SJSA1 (cell line): ENCODE results near the gene OR6J1. TPM values are rescaled to one million over a fixed set of nuclear protein-coding genes. Genes with fewer than 3 reads are reported as not detected.
"Not testable (repeated sequence)": the region's sequence is repeated elsewhere in the genome, so short reads cannot be mapped to it uniquely, and the experiment has no call there.

ENCODE experiments used
- DNase-seq, 2 experiments: peaks; one replicate each; pipeline ENCODE4 v3.0.0-alpha.2; 2015 to 2020; ENCODE audit warnings: low spot score in 2 of 2, low read depth in 1 of 2
- H3K27ac ChIP-seq: fragments of 250-450 bp; sonication (Bioruptor Pico); 2 replicates; pipeline ENCODE4 v1.5.1; 2020; ENCODE audit warnings: mild to moderate bottlenecking, moderate library complexity
- H3K27me3 ChIP-seq: fragments of 250-450 bp; sonication (Bioruptor Pico); replicated peaks from 2 replicates; pipeline ENCODE4 v1.5.1; 2020; ENCODE audit warnings: mild to moderate bottlenecking, moderate library complexity
- H3K36me3 ChIP-seq: fragments of 250-450 bp; sonication (Bioruptor Pico); 2 replicates; pipeline ENCODE4 v1.5.1; 2020; ENCODE audit warnings: mild to moderate bottlenecking
- H3K4me1 ChIP-seq: fragments of 250-450 bp; sonication (Bioruptor Pico); replicated peaks from 2 replicates; pipeline ENCODE4 v1.6.1; 2021; ENCODE audit warnings: mild to moderate bottlenecking
- H3K4me3 ChIP-seq: fragments of 250-450 bp; sonication (Bioruptor Pico); 2 replicates; pipeline ENCODE4 v1.5.1; 2020; ENCODE audit warnings: mild to moderate bottlenecking
- H3K9me3 ChIP-seq: fragments of 250-450 bp; sonication (Bioruptor Pico); replicated peaks from 2 replicates; pipeline ENCODE4 v1.5.1; 2020; ENCODE audit warnings: mild to moderate bottlenecking
- total RNA-seq: library from RNA; depleted of rRNA; stranded (reverse); fragments of >200 nt; shearing (Covaris generic); gene quantifications from 2 replicates; pipeline ENCODE4 v1.2.3, GENCODE V29; 2014; rRNA removed

Gene OR6J1
- total RNA-seq, 1 experiment from 2014 or later = not detected

DNA sequence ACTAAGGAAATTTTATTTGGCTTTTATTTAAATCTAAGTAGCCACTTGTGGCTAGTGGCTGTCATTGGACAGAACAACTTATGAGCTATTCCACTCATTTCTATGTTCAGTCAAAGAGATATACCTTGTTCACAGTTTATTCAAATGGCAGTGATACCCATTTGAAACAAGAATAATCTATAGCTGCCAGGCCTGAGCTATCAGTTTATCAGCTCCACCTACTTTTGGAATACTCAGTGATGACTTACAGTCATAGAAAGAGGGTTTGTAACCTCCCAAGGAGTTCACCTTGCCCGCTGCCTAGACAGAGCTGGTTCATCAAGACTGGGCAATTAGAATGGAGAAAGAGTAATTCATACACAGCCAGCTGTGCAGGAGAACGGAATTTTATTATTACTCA, 50.6 kb downstream of the OR6J1 start:
- DNase-seq = no peak
- Histone ChIP-seq H3K4me3 (no peak overlapping the region), H3K4me1 (peaks cover 18% of the 10 kb centered on the region), H3K36me3 (no peaks in the 10 kb centered on the region), H3K27ac (no peak overlapping the region), H3K9me3 (no peaks in the 10 kb centered on the region), H3K27me3 (no peaks in the 10 kb centered on the region)

DNA sequence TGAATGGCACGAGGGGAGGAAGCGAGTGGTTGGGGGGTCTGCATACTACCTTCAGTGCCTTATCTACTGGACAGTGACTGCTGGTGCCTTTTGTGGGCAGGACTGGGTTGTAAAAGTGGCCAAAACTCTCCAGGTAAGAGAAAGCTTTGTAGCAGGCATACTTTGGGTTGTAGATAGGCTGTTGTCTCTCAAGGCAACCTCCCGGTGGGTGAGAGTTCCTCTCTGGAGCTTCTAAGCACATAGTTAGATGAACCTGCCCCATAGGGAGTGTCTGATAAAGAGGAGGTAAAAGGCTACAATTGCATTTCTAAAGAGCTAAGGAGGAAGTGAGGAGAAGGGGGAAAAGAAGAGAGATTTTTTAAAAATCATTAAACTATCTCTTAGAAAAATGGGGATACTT, 51.0 kb downstream of the OR6J1 start:
- no peak overlapping the region for H3K27ac ChIP-seq
- no peak overlapping the region for H3K4me3 ChIP-seq
- H3K36me3 ChIP-seq = no peaks in the 10 kb centered on the region
- H3K27me3 ChIP-seq = no peaks in the 10 kb centered on the region
- DNase-seq = no peak
- H3K4me1 ChIP-seq = peaks cover 17% of the 10 kb centered on the region
- no peaks in the 10 kb centered on the region for H3K9me3 ChIP-seq

DNA sequence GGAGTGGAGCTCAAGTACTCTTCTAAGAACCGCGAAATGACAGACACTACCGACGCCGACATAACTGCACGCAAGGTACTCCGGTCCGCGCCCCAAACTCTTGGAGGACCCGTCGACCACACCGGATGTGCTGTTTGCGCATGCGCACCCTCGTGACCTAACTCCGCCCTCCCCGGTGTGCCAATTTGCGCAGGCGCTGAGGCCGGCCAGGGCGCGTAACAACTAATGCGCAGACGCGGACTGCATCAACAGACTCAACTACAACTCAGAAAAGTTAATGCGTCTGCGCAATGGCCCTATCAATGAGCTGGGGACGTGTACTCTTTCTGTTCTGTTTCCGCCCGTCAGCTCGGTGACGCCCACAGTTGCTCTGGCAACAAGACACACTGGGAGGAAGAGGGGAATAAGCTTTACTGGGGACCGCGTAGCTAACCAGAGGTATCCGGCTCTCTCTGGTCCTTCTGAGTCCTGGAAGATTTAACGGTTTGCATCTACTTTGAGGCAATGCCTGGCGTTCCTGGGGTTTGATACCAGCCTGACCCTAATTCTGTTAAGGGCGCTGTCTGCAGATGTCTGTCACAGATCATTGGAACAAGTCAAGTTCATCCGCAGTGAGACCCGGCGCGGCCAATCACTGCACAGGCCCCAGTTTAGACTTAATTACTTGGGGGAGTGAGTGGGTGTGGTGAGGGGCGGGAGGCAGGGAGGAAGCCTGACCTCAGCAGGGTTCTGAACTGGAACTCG, 54.9 kb downstream of the OR6J1 start, which contains the start of gene DAD1:
Gene DAD1, minus strand, starts transcription at position 129 of the 744 bp plus-strand sequence. Its CDS starts 67 bp downstream, at position 62.
- peak; percentile 96 to 98 for DNase-seq
- Histone ChIP-seq H3K27me3 (no peaks in the 10 kb centered on the region), H3K9me3 (no peaks in the 10 kb centered on the region), H3K36me3 (peaks cover 14% of the 10 kb centered on the region; the same call in 1 of the 2 replicates), H3K4me3 (peak within 1 kb of the TSS; percentile 63), H3K27ac (peak within 1 kb of the TSS; percentile 94), H3K4me1 (peaks cover 14% of the 10 kb centered on the region)

DNA sequence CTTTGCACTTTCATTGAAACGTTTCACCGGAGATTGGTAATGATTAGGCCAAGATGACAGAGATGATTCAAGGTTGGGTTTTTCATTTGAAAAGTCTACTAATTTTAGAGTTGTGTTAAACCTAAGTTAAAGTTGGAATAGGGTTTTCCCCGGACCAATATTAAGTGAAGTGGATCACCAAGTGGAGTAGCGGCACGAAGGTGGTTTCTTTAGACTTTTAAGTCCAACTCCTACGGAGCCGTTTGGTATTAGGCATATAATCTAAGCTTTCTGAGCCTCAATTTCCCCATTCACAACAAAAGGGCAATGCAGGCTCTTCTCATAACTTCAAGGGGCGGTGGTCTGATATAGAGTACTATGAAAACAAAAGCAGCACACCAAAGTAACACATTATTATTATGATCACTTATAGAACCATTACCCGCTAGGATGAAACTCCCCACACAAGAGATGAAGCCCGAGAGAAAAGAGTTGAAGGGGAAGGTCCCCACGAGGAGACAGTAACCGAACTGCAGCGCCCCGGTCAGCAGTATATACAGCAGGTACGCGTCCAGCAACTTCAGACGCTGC, 55.5 kb downstream of the OR6J1 start:
- H3K9me3 ChIP-seq = no peaks in the 10 kb centered on the region
- peak overlapping the region; percentile 63 for H3K4me3 ChIP-seq
- peaks cover 18% of the 10 kb centered on the region; the same call in 1 of the 2 replicates for H3K36me3 ChIP-seq
- no peak for DNase-seq
- H3K4me1 ChIP-seq = peaks cover 10% of the 10 kb centered on the region
- H3K27me3 ChIP-seq = no peaks in the 10 kb centered on the region
- peak overlapping the region; percentile 94 for H3K27ac ChIP-seq

DNA sequence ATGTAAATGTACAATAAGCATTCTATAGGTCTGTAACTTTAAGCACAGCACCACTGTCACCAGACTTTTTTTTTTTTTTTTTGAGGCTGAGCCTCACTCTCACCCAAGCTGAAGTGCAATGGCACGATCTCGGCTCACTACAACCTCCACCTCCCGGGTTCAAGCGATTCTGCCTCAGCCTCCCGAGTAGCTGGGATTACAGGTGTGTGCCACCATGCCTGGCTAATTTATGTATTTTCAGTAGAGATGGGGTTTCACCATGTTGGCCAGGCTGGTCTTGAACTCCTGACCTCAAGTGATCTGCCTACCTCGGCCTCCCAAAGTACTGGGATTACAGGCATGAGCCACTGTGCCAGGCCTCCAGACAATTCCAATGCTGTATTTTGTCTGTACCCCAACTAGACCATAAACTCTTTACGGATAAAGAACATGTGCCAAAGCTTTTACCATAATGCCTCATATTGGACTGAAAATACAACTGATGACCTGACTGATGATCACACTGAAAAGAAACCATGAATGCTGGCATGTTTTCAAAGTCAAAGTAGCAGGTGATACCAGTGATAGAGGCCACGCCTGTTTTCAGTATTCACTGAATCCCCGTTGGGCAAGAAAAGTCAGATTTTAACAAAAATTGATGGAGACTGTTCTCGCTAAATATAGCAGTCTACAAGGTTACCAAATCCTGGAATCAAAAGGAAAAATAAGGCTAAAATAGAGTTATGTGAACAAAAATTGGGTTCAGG, 56.3 kb downstream of the OR6J1 start:
- not testable (repeated sequence) for H3K27me3 ChIP-seq, H3K9me3 ChIP-seq, DNase-seq, H3K4me1 ChIP-seq
- H3K27ac ChIP-seq = peak overlapping the region; percentile 94
- peaks cover 18% of the 10 kb centered on the region; the same call in 1 of the 2 replicates for H3K36me3 ChIP-seq
- H3K4me3 ChIP-seq = peak overlapping the region; percentile 63

- Histone ChIP-seq H3K36me3 (peaks cover 18% of the 10 kb centered on the region; the same call in 1 of the 2 replicates), H3K27me3 (no peaks in the 10 kb centered on the region), H3K4me3 (no peak overlapping the region), H3K9me3 (no peaks in the 10 kb centered on the region), H3K27ac (no peak overlapping the region), H3K4me1 (peaks cover 10% of the 10 kb centered on the region)
- no peak for DNase-seq
These were observed 56.9 kb downstream of the OR6J1 start for GRCh38 chr14:22587247-22587646.

DNA sequence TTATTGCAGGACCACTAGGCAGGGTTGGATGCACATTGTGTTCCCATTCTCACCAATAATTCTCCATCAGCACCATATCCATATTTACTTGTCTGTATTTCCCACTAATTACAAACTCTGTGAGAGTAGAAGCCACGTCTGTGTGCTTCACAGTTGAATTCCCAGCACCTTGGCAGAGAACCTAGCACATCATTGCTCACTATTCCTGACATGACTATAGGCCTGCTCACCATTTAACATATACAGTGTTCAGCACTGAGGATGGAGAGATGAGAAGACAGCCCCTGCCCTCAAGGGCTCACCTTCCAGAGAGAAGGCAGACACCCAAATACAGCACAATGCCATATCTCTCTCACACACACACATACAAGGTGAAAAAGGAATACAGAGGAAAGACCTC, 60.2 kb downstream of the OR6J1 start:
- Histone ChIP-seq H3K9me3 (no peaks in the 10 kb centered on the region), H3K36me3 (peaks cover 23% of the 10 kb centered on the region), H3K27ac (no peak overlapping the region), H3K27me3 (no peaks in the 10 kb centered on the region), H3K4me1 (peaks cover 3% of the 10 kb centered on the region; the same call in 1 of the 2 replicates), H3K4me3 (no peak overlapping the region)
- DNase-seq = no peak

Other genes starting within 250 kb of the OR6J1 start
- 282 and 328 TPM in 2 replicates for gene DAD1, start 55.1 kb downstream of the OR6J1 start, total RNA-seq
- gene ABHD4, start 46.1 kb downstream of the OR6J1 start, total RNA-seq = 7.1 and 7.3 TPM in 2 replicates
- 42.9 and 54.4 TPM in 2 replicates for gene OXA1L, start 122.3 kb upstream of the OR6J1 start, total RNA-seq
- 0.09 and 0.13 TPM in 2 replicates for gene SLC7A7, start 171.1 kb upstream of the OR6J1 start, total RNA-seq
- gene MRPL52, start 185.5 kb upstream of the OR6J1 start, total RNA-seq = 58.2 and 108 TPM in 2 replicates
- 101 and 117 TPM in 2 replicates for gene MMP14, start 192.2 kb upstream of the OR6J1 start, total RNA-seq
- 37.4 and 41.4 TPM in 2 replicates for gene LRP10, start 227.4 kb upstream of the OR6J1 start, total RNA-seq
- 0.05 TPM in 1 of 2 replicates, not detected in the other for gene REM2, start 238.9 kb upstream of the OR6J1 start, total RNA-seq